ENCODE results near the gene FOXC2. TPM values are rescaled to one million over a fixed set of nuclear protein-coding genes. Genes with fewer than 3 reads are reported as not detected.

FOXC2 gene
- total RNA-seq, 4 donors from 2014 or later, result 0.38 TPM; not detected in 3

DNA sequence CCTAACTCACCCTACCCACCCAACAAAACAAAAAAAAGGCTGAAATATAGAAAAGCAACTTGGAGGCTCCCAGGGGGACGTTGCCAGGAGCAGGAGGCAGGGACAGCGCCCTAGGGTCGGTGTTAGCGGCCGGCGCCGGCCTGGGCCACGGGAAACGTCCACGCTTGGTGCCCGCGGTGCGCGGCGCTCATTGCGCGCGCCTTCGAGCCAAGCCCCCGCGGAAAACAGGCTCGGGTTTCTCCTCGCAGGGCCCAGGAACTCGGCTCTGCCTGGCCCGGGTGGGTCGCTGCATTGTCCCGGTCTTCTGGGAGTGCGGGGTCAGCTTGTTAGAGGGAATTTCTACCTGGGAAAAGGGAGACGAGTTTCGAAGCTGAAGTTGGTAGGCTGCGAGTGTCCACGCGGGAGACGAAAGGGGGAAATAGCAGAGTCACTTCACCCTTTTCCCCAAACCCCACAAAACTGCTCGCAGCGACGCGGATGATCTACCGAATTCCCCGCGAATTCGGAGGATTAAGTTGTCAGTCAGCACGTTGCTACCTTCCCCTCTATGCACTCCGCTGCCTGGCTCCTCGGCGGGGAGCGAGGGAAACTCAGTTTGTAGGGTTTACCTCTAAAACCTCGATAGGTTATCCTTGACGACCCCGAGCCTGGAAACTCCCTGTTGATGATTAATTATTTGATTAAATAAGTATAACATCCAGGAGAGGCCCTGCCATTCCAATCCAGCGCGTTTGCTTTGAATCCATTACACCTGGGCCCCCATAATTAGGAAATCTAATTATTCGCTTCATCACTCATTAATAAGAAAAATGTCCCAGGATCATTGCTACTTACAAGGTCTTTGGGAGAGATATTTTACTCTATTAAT, 751 bp upstream of the FOXC2 start:
- TF ChIP-seq, protein P1, sequence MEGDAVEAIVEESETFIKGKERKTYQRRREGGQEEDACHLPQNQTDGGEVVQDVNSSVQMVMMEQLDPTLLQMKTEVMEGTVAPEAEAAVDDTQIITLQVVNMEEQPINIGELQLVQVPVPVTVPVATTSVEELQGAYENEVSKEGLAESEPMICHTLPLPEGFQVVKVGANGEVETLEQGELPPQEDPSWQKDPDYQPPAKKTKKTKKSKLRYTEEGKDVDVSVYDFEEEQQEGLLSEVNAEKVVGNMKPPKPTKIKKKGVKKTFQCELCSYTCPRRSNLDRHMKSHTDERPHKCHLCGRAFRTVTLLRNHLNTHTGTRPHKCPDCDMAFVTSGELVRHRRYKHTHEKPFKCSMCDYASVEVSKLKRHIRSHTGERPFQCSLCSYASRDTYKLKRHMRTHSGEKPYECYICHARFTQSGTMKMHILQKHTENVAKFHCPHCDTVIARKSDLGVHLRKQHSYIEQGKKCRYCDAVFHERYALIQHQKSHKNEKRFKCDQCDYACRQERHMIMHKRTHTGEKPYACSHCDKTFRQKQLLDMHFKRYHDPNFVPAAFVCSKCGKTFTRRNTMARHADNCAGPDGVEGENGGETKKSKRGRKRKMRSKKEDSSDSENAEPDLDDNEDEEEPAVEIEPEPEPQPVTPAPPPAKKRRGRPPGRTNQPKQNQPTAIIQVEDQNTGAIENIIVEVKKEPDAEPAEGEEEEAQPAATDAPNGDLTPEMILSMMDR (IDR thresholded peaks at IDR 0.05; ENCODE audit: low read depth), result no peak

DNA sequence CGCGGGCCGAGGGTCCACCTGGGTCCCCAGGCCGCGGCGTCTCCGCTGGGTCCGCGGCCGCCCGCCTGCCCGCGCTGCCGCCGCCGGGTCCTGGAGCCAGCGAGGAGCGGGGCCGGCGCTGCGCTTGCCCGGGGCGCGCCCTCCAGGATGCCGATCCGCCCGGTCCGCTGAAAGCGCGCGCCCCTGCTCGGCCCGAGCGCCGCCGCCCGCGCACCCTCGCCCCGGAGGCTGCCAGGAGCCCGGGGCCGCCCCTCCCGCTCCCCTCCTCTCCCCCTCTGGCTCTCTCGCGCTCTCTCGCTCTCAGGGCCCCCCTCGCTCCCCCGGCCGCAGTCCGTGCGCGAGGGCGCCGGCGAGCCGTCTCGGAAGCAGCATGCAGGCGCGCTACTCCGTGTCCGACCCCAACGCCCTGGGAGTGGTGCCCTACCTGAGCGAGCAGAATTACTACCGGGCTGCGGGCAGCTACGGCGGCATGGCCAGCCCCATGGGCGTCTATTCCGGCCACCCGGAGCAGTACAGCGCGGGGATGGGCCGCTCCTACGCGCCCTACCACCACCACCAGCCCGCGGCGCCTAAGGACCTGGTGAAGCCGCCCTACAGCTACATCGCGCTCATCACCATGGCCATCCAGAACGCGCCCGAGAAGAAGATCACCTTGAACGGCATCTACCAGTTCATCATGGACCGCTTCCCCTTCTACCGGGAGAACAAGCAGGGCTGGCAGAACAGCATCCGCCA, 504 bp downstream of the FOXC2 start:
- TF ChIP-seq, protein P1 (IDR thresholded peaks at IDR 0.05; ENCODE audit: low read depth), result no peak

DNA sequence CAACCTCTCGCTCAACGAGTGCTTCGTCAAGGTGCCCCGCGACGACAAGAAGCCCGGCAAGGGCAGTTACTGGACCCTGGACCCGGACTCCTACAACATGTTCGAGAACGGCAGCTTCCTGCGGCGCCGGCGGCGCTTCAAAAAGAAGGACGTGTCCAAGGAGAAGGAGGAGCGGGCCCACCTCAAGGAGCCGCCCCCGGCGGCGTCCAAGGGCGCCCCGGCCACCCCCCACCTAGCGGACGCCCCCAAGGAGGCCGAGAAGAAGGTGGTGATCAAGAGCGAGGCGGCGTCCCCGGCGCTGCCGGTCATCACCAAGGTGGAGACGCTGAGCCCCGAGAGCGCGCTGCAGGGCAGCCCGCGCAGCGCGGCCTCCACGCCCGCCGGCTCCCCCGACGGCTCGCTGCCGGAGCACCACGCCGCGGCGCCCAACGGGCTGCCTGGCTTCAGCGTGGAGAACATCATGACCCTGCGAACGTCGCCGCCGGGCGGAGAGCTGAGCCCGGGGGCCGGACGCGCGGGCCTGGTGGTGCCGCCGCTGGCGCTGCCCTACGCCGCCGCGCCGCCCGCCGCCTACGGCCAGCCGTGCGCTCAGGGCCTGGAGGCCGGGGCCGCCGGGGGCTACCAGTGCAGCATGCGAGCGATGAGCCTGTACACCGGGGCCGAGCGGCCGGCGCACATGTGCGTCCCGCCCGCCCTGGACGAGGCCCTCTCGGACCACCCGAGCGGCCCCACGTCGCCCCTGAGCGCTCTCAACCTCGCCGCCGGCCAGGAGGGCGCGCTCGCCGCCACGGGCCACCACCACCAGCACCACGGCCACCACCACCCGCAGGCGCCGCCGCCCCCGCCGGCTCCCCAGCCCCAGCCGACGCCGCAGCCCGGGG, 1.3 kb downstream of the FOXC2 start:
- TF ChIP-seq, protein P1 (IDR thresholded peaks at IDR 0.05; ENCODE audit: low read depth), result no peak

DNA sequence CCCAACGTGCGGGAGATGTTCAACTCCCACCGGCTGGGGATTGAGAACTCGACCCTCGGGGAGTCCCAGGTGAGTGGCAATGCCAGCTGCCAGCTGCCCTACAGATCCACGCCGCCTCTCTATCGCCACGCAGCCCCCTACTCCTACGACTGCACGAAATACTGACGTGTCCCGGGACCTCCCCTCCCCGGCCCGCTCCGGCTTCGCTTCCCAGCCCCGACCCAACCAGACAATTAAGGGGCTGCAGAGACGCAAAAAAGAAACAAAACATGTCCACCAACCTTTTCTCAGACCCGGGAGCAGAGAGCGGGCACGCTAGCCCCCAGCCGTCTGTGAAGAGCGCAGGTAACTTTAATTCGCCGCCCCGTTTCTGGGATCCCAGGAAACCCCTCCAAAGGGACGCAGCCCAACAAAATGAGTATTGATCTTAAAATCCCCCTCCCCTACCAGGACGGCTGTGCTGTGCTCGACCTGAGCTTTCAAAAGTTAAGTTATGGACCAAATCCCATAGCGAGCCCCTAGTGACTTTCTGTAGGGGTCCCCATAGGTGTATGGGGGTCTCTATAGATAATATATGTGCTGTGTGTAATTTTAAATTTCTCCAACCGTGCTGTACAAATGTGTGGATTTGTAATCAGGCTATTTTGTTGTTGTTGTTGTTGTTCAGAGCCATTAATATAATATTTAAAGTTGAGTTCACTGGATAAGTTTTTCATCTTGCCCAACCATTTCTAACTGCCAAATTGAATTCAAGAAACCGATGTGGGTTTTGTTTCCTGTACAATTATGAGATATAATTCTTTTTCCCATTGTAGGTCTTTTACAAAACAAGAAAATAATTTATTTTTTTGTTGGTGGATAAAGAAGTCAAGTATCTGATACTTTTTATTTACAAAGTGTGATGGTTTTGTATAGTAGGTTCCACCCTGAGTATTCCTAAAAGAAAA, 2.3 kb downstream of the FOXC2 start:
- TF ChIP-seq, protein P1 (IDR thresholded peaks at IDR 0.05; ENCODE audit: low read depth), result no peak

DNA sequence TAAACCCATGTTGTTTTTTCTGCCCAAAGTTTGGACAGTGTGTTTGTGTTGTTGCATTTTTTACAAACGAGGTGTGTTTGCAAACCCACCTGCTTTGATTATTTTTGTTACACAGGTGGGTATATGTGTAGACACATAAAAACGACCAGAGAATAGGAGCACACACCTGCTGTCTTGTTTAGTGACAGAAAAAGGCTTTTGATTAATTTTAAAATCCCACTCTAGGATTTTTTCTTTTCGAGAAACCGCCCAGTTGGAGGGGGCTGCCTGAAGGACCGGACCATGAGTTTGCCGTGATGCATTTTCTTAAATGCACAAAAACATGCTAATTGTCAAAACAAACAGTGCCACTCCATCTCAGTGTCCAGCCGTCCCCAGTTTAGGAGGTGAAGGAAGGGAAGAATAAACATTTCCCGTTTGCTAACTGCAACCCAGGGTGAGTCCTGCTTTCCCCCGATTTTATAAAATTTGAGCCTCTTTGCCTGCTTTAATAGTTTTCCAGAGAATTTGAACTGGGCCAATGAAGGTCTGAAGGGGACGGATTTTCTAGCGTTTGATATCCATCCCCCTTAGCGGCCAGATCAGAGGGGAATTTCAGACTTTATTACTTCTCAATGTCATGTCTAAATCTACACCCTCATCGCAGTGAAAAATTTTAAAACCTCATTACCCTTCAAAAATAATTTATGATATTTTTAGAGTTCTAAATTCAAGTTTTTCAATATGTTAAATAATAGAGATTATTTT, 3.2 kb downstream of the FOXC2 start:
- TF ChIP-seq, protein P1 (IDR thresholded peaks at IDR 0.05; ENCODE audit: low read depth), result no peak

All from subcutaneous adipose tissue (tissue), 4 donors.